ENCODE measurements around the gene SRC. TPM values are rescaled to one million over a fixed set of nuclear protein-coding genes. Genes with fewer than 3 reads are reported as not detected.

SRC gene
- total RNA-seq, 4 donors from 2014 or later: 10.3 to 21.4 (median 12.9) TPM

DNA sequence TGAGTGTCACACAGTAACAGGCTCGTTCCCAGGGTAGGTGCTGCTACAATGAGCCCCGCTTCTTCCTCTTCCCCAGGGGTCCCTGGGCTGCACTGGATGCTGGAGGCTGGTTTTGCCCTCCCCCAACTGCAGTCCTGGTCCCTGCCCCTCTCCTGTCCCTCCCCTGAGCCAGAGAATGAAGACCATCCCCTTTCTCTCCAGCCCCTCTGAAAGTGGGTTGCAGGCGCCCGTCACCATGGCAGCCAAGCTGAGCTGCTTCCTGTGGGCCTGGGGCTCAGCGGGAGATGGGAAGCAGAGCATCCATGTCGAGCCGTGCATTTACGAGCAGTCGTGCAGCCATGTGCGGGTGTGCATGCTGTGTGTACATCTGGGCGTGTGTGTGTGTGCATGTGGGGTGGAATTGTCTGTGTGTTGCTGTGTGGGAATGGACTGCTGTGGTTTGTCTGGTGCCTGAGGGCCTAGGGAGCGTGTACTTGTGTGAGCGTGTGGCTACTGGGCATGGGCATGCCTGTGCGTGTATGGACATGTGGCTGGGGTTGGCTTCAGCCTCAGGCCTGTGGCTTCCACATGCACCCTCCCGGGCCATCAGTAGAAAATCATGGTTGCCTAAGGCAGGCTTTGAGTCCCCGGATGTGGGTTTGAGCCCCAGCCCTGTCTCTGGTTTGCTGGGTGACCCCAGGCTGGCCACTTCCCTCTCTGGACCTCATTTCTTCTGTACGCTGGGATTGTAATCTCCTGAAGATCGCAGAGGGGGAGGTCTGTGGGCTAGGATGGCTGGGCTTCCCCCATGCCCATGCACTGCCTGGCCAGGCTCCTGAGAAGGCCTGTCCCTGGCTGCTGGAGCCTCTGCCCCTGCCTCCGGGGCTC is 48.8 kb downstream of the SRC start:
- TF ChIP-seq, protein P1, sequence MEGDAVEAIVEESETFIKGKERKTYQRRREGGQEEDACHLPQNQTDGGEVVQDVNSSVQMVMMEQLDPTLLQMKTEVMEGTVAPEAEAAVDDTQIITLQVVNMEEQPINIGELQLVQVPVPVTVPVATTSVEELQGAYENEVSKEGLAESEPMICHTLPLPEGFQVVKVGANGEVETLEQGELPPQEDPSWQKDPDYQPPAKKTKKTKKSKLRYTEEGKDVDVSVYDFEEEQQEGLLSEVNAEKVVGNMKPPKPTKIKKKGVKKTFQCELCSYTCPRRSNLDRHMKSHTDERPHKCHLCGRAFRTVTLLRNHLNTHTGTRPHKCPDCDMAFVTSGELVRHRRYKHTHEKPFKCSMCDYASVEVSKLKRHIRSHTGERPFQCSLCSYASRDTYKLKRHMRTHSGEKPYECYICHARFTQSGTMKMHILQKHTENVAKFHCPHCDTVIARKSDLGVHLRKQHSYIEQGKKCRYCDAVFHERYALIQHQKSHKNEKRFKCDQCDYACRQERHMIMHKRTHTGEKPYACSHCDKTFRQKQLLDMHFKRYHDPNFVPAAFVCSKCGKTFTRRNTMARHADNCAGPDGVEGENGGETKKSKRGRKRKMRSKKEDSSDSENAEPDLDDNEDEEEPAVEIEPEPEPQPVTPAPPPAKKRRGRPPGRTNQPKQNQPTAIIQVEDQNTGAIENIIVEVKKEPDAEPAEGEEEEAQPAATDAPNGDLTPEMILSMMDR (IDR thresholded peaks at IDR 0.05; ENCODE audit: low read depth): no peak

DNA sequence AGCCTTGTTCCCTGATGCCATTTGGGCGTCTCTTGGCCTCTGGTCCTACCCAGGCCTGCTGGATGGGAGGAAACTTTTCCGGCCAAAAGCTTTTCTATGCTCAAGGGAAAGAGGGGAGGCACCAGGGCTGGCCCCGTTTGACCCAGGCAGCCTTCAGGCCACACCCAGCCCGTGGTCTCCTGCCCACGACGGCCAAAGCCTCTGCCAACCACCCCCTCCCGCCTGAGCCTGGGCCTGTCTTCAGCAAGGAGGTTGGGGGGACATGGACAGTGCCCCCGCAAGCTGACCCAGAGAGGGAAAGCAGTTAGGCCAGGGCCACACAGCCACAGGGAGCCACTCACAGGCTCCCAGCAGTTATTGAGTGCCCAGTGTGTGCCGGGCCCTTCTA is 49.5 kb downstream of the SRC start:
- TF ChIP-seq, protein P1 (IDR thresholded peaks at IDR 0.05; ENCODE audit: low read depth): no peak

DNA sequence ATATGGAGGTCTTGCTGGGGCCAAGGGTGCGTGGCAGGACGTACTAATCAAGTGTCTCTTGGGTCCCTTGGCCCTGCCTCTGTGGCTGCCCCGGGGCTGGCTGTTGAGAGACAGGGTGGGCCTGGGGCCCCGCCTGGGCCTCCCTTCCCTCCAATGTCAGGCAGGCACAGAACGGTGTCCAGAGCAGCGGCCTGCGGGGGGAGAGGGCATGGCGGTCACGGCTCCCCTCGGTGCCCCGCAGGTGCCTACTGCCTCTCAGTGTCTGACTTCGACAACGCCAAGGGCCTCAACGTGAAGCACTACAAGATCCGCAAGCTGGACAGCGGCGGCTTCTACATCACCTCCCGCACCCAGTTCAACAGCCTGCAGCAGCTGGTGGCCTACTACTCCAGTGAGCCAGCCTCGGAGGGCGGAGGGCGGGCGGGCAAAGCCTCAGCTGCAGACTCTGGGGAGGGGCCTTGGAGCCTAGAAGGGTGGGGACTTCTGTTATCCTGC is 50.0 kb downstream of the SRC start:
- TF ChIP-seq, protein P1 (IDR thresholded peaks at IDR 0.05; ENCODE audit: low read depth): no peak

DNA sequence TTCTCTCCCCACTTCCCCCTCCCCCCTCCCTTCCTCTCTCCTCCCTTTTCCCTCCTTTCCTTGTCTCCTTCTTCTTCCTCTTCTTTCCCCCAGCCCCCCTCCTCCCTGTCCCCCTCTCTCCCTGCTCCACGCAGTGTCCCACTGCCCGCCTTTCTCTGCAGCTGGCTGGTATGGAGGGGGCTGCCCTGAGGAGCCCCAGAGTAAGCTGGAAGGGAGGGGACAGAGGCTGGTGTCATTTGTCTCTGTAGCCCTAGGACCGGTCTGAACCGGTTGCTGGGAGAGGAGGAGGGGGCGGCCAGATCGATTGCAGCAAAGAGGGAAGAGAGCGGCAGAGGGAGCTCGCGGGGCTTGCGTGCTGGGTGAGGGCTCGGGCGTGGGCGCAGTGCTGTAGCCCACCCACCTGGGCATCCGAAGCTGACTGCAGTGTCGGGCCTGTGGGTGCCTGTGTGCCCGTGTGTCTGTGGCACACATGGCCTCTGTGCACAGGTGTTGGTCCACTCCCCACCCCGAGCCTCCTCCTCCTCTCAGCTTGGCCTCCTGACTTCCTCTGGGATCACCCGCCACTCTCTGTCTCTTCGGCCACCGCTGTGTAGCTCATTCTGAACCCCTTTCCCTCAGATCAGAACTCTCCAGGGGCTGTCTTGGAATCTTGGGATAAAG is 50.6 kb downstream of the SRC start:
- TF ChIP-seq, protein P1 (IDR thresholded peaks at IDR 0.05; ENCODE audit: low read depth): no peak

DNA sequence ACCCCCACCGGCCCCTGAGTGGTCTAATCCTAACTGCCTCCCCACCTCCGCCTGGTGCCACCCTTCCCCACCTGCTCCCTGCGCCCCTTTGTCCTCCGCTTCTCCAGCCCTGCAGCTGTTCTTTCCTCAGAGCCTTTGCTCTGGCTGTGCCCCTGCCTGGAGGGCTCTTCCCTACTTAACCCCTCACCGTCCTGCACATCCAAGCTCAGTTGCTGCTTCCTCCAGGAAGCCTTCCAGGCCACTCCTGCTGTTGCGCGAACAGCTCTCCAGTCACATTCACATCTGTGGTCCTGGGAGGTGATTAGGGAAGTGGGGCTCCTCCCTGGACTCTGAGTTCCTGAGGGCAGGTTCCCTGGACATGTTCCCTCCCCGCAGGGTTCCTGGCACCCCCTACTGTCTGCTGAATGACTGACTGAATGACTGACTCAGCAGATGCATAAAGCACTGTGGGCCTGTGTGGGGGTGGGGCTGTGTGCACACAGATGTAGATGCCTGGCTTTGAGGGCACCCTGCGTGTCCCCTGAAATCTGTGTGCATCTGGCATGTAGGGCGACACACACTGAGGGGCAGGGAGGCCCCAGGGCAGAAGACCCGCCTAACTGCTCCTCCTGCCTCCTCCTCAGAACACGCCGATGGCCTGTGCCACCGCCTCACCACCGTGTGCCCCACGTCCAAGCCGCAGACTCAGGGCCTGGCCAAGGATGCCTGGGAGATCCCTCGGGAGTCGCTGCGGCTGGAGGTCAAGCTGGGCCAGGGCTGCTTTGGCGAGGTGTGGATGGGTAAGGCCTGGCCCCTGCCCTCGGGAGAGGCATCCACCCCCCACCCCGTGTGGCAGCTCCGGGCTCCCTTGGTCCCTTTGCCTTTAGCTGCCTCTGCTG is 51.4 kb downstream of the SRC start:
- TF ChIP-seq, protein P1 (IDR thresholded peaks at IDR 0.05; ENCODE audit: low read depth): no peak

DNA sequence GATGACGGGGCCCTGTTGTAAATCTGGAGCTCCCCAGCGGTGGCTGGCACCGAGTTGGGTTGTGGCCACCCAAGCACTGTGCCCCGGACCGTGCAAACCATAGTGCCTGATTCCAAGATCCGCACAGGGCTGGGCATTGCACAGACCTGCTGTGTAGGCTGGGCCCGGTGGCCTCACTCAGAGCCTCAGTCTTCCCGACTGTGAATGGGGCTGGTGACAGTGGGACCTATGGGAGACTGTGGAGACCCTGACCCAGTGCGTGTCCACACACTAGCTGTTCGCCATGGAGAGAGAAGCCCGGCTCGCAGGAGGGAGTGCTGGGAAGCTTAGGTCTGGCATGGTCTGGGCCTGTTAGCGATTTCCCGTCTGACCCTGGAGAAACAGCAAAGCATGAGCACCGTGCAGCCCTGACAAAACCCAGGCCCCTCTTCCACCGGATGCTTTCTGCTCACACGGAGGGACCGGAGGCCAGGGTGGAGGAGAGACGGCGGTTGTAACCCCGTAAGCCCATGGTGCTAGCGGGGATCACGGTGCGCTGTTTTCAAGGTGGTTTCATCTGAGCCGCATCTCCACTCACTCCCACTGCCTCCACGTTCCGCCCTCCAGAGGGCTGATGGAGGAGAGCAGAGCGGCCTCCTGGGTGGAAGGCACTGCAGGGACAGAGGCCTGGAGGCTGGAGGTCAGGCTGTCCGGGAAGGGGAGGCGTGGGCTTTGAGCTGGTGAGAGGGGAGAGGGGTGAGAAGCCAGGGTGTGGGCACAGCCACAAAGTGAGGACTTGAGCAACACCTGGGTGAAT is 52.2 kb downstream of the SRC start:
- TF ChIP-seq, protein P1 (IDR thresholded peaks at IDR 0.05; ENCODE audit: low read depth): no peak

Measured in subcutaneous adipose tissue (tissue), 4 donors.